ENCODE data around the gene VKORC1.

DNA sequence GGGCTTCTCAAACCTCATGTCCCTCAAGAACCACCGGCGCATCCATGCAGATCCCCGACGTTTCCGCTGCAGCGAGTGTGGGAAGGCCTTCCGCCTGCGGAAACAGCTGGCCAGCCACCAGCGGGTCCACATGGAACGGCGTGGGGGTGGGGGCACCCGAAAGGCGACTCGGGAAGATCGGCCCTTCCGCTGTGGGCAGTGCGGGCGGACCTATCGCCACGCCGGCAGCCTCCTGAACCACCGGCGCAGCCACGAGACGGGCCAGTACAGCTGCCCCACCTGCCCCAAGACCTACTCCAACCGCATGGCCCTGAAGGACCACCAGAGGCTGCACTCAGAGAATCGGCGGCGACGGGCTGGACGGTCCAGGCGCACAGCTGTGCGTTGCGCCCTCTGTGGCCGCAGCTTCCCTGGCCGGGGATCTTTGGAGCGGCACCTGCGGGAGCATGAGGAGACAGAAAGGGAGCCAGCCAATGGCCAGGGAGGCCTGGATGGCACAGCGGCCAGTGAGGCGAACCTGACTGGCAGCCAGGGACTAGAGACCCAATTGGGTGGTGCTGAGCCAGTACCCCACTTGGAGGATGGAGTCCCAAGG is 14.5 kb downstream of the VKORC1 start:
- TF ChIP-seq POLR2A (IDR thresholded peaks at IDR 0.05; ENCODE audit: low read depth, low read length) (no peak), POLR2AphosphoS5 (IDR thresholded peaks at IDR 0.05; ENCODE audit: low read depth, low read length) (no peak), TAF1 (IDR thresholded peaks at IDR 0.05; ENCODE audit: borderline replicate concordance, low read depth, low read length) (no peak)

Measured in GM12892 (cell line).